HL-60 (cell line): ENCODE data around the gene OAS2.

Experiments used
- CTCF ChIP-seq: IDR thresholded peaks from one replicate; pipeline ENCODE4 v1.5.1; 2011; ENCODE audit warnings: low read length, control low read depth, inconsistent platforms; ENCODE audit not compliant: insufficient read depth
- GABPA ChIP-seq: IDR thresholded peaks from 2 replicates; pipeline ENCODE4 v1.6.1; 2012; ENCODE audit warnings: low read depth
- POLR2AphosphoS5 ChIP-seq: IDR thresholded peaks from 2 replicates; pipeline ENCODE4 v1.6.1; 2012; ENCODE audit warnings: low read depth
- REST ChIP-seq: IDR thresholded peaks from 2 replicates; pipeline ENCODE4 v1.6.1; 2012; ENCODE audit warnings: low read depth; ENCODE audit not compliant: insufficient replicate concordance

- no peak for TF ChIP-seq GABPA
- no peak for TF ChIP-seq CTCF
- no peak for TF ChIP-seq POLR2AphosphoS5
- no peak for TF ChIP-seq REST
Observed at GRCh38 chr12:112945515-112945914, 32.8 kb upstream of the OAS2 start.
